ENCODE results near the gene LILRA1.
"Not testable (repeated sequence)": the region's sequence is repeated elsewhere in the genome, so short reads cannot be mapped to it uniquely, and the experiment has no call there.

The LILRA1 gene

GRCh38 chr19:54624934-54625730 lies 31.7 kb downstream of the LILRA1 start:
- DNase-seq (ENCODE audit: low read depth in 2 of 2): not testable (repeated sequence)

- DNase-seq (ENCODE audit: low read depth in 2 of 2): no peak
Observed at GRCh38 chr19:54626757-54627156, 33.3 kb downstream of the LILRA1 start.

- DNase-seq (ENCODE audit: low read depth in 2 of 2): not testable (repeated sequence)
Observed at GRCh38 chr19:54627912-54628311, 34.5 kb downstream of the LILRA1 start.

- not testable (repeated sequence) for DNase-seq (ENCODE audit: low read depth in 2 of 2)
Observed at GRCh38 chr19:54630262-54630661, 36.8 kb downstream of the LILRA1 start, which contains the start of gene LILRB1. TSS of gene LILRB1 (plus strand) at chr19:54630484. CDS start at chr19:54631074, 590 bp downstream.

GRCh38 chr19:54630782-54631181 lies 37.4 kb downstream of the LILRA1 start:
- no peak for DNase-seq (ENCODE audit: low read depth in 2 of 2)

- DNase-seq (ENCODE audit: low read depth in 2 of 2): not testable (repeated sequence)
Observed at GRCh38 chr19:54631489-54632337, 38.3 kb downstream of the LILRA1 start.

GRCh38 chr19:54632517-54632916 lies 39.1 kb downstream of the LILRA1 start:
- not testable (repeated sequence) for DNase-seq (ENCODE audit: low read depth in 2 of 2)

DNA sequence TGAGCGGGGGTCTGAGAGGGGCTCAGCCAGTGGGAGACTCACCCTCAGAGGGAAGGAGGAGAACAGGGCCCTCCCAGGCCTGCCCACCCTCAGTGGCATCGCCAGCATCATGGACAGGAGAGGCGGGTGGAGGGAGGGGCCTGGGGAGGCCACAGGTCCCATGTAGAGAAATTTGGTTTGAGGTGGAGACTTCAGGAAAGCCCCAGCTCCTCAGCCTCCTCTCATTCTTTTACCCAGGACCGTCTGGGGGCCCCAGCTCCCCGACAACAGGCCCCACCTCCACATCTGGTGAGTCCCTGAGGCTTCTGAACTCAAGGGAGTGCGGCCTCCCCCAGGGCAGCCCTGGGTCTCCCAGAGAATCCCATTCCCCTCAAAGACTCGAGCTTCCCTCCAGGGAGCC lies 40.0 kb downstream of the LILRA1 start:
- DNase-seq (ENCODE audit: low read depth in 2 of 2): no peak

DNA sequence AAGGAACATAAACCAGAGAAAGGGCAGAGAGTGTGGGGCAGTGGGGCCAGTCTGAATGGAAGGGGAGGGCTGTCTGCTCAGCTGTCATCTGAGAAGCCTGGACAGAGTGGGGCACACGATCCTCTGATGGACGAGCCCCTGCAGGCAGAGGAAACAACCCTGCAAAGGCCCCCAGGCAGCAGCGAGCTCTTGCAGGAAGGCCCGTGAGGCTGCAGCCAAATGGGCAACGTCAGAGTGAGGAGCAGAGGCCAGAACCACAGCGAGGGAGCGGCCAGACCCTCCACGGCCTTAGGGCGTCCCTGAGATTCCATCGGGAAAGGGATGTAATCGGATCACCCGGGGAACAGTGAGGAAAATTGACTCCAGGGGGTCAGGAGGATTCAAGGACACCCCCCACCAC lies 42.6 kb downstream of the LILRA1 start:
- not testable (repeated sequence) for DNase-seq (ENCODE audit: low read depth in 2 of 2)

DNA sequence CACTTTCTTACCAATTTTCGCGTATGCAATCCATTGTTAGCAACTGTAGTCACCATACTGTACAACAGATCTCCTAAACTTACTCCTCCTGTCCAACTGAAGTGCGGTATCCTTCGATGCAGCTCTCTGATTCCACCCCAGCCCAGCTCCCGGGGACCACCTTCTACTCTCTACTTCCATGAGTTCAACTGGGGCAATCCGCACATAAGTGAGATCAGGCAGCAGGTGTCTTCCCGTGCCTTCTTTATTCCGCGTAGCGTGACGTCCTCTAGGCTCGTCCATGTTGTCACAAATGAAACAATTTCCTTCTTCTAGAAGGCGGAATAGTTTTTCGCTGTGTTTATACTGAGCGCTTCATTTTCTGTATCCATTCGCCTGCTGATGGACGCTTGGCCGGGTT lies 45.3 kb downstream of the LILRA1 start:
- DNase-seq (ENCODE audit: low read depth in 2 of 2): no peak

DNA sequence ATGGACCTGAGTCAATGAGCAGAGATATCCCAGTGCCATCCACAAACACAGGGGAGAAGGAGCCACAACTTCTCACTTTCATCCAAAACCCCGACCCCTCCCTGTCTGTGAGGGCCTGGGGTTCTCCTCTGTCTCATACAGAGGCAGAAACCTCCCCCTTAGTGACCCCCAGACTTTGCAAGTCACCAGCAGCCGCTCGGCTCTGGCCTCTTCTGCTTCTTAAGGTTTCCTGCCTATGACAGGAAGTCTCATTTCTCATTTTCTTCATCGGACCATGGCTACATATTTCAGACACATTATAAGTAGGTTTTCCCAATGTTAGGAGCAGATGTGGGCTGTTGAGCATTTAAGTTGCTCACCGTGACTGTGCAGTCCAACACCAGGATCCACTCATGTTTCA lies 49.5 kb downstream of the LILRA1 start:
- not testable (repeated sequence) for DNase-seq (ENCODE audit: low read depth in 2 of 2)

DNA sequence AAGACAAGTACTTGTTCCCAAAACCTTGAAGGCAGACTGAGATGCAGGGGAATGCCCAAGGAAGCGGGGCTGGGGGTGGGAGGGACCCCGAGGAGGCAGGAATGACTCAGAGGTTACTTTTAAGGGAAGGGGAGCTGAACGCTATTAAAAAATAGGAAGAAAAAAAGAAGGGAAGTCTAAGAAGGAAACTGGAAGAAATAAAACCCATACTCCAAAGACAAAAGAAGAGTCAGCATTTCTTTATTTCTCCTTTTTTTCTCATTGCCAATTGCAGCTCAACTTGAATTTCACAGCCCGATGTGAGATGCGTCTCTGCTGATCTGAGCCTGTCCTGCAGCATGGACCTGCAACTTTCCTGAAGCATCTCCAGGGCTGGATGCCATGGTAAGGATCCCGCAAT lies 50.2 kb downstream of the LILRA1 start:
- DNase-seq (ENCODE audit: low read depth in 2 of 2): not testable (repeated sequence)

DNA sequence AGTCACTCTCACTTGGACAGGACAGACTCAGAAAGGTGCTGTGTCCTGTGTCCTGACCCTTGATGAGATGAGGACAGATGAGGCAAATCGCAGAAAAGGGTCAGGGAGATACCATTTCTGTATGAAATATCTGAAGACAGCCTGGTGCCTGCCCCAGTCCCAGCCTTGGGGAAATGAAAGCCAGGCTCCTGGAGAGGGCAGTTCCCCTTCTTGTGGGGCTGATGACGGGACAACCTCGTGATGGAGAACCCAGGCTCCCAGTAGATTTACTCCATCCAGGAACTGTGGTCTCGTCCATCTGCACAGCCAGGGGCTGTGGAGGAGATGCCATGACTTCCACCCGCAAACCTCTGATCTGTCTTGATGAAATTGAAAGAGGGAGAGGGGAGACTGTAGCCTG lies 50.6 kb downstream of the LILRA1 start:
- no peak for DNase-seq (ENCODE audit: low read depth in 2 of 2)

- DNase-seq (ENCODE audit: low read depth in 2 of 2): no peak
Observed at GRCh38 chr19:54646331-54646841, 53.0 kb downstream of the LILRA1 start.

DNA sequence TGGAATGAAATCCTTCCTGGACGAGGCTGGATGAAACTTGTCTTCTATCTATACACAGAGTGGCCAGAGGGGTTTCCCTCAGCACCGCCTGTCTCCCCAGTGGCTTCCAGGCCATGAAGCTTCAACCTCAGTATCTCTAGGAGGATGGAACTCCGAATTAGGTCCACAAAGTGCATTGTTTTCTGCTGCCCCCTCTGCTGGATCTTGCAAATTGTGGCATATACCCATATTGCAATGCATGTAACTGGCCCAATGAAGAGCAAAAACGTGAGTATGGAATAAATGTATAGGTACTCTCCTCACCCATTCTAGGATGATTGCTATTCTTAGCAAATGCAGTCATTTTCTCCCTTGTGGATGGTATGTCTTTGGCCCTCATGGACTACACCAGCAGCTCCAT lies 54.7 kb downstream of the LILRA1 start:
- DNase-seq (ENCODE audit: low read depth in 2 of 2): no peak

DNA sequence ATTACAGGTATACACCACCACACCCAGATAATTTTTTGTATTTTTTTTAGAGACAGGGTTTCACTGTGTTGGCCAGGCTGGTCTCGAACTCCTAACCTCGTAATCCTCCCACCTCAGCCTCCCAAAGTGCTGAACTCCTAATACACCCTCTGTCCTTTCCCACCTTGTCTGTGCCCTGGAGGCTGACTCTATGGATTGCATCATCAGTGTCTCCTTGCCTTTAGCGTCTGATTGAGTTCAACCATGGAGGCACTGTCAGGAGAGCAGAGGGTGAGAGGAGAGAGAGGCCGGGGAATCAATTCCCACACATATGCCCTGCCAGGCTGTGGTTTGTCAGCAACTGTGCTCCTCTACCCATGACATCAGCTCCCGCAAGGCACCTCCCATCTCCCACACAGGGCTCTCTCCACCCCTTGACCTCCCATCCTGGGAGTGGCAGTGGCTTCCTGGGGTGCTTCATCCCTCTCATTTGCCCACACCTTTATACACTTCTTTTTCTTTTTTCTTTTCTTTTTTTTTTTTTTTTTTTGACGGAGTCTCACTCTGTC lies 56.8 kb downstream of the LILRA1 start:
- no peak for DNase-seq (ENCODE audit: low read depth in 2 of 2)

All from activated CD4-positive, alpha-beta T cell treated with anti-CD3 and anti-CD28 coated beads for 24 hours (primary cell).